ENCODE measurements around the gene HAPLN2. TPM values are rescaled to one million over a fixed set of nuclear protein-coding genes. Genes with fewer than 3 reads are reported as not detected.
A peak's percentile ranks its signal among the peaks of the same experiment; 100 is the strongest.

HAPLN2 gene
- total and polyA plus RNA-seq, 7 donors, result 0.10 to 1.2 (median 0.71) TPM; not detected in 4

GRCh38 chr1:156670791-156671190, 51.6 kb downstream of the HAPLN2 start:
- H3K36me3 ChIP-seq, result no peaks in the 10 kb centered on the region
- TF ChIP-seq POLR2AphosphoS5 (IDR thresholded peaks at IDR 0.05) (no peak), CTCF (IDR thresholded peaks at IDR 0.05) (no peak), POLR2A (IDR thresholded peaks at IDR 0.05) (no peak), EP300 (IDR thresholded peaks at IDR 0.05) (no peak)
- WGBS, 2 donors, result 63 to 87% methylated on average over 4 of the region's 4 CpGs
- H3K9me3 ChIP-seq, result no peaks in the 10 kb centered on the region
- H3K27me3 ChIP-seq, result peaks cover 0 to 1% (median 0%) of the 10 kb centered on the region in 3 donors
- H3K4me3 ChIP-seq, result no peak overlapping the region
- H3K4me1 ChIP-seq, result peaks cover 0 to 59% (median 49%) of the 10 kb centered on the region in 4 donors
- no peak for DNase-seq
- H3K27ac ChIP-seq, result peak overlapping the region in 3 of 4 donors; percentile 79 to 86 (median 80)
- intact Hi-C loops (cut with DNase I), result no loop called here

GRCh38 chr1:156671804-156672203, 52.6 kb downstream of the HAPLN2 start:
- 95% methylated on average over 2 of the region's 2 CpGs for WGBS, 2 donors
- no peak overlapping the region for H3K27ac ChIP-seq
- TF ChIP-seq EP300 (IDR thresholded peaks at IDR 0.05) (no peak), POLR2A (IDR thresholded peaks at IDR 0.05) (no peak), POLR2AphosphoS5 (IDR thresholded peaks at IDR 0.05) (no peak), CTCF (IDR thresholded peaks at IDR 0.05) (no peak)
- H3K4me1 ChIP-seq, result peaks cover 0 to 63% (median 51%) of the 10 kb centered on the region in 4 donors
- no peak overlapping the region for H3K4me3 ChIP-seq
- H3K36me3 ChIP-seq, result no peaks in the 10 kb centered on the region
- H3K27me3 ChIP-seq, result peaks cover 0 to 11% (median 7%) of the 10 kb centered on the region in 3 donors
- no peak for DNase-seq
- intact Hi-C loops (cut with DNase I), result no loop called here
- no peaks in the 10 kb centered on the region for H3K9me3 ChIP-seq

- peaks cover 0 to 58% (median 47%) of the 10 kb centered on the region in 4 donors for H3K4me1 ChIP-seq
Observed at GRCh38 chr1:156673387-156674121, 54.3 kb downstream of the HAPLN2 start.

More at GRCh38 chr1:156673387-156674121, 54.3 kb downstream of the HAPLN2 start:
- Histone ChIP-seq H3K36me3 (no peaks in the 10 kb centered on the region), H3K9me3 (no peaks in the 10 kb centered on the region), H3K27me3 (peaks cover 5 to 25% (median 15%) of the 10 kb centered on the region in 3 donors), H3K4me3 (no peak overlapping the region), H3K27ac (peak overlapping the region; percentile 33 to 79 (median 72))
- intact Hi-C loops (cut with DNase I), result no loop called here
- TF ChIP-seq EP300 (IDR thresholded peaks at IDR 0.05) (no peak), POLR2AphosphoS5 (IDR thresholded peaks at IDR 0.05) (no peak)
- 64 to 69% methylated on average over 8 of the region's 8 CpGs for WGBS, 2 donors
- DNase-seq, result no peak

Other genes starting within 250 kb of the HAPLN2 start
- gene MEF2D, start 118.6 kb upstream of the HAPLN2 start, total RNA-seq, result 10 to 100 TPM; 39.8 to 61.6 (median 53.2) TPM
- 10 to 100 TPM; 13.2 to 31.2 (median 22.9) TPM for gene MEF2D, start 118.6 kb upstream of the HAPLN2 start, polyA plus RNA-seq
- gene IQGAP3, start 46.9 kb upstream of the HAPLN2 start, total RNA-seq, result under 1 TPM in 3 of 4 donors, not detected in 1; 0.55 to 0.81 (median 0.71) TPM
- gene IQGAP3, start 46.9 kb upstream of the HAPLN2 start, polyA plus RNA-seq, result 10 to 100 TPM in 1 of 3 donors, under 1 TPM in 2; 0.60 to 11.2 (median 0.92) TPM
- not detected for gene TTC24, start 39.7 kb upstream of the HAPLN2 start, total RNA-seq
- 1 to 10 TPM in 1 of 3 donors, not detected in 2; 2.6 TPM for gene TTC24, start 39.7 kb upstream of the HAPLN2 start, polyA plus RNA-seq
- gene NAXE, start 27.6 kb upstream of the HAPLN2 start, total RNA-seq, result 100 to 1,000 TPM in 1 of 4 donors, 10 to 100 TPM in 3; 59.3 to 113 (median 67.2) TPM
- 10 to 100 TPM; 80.8 to 91.6 (median 84.1) TPM for gene NAXE, start 27.6 kb upstream of the HAPLN2 start, polyA plus RNA-seq
- 10 to 100 TPM; 12.2 to 22.9 (median 17.3) TPM for gene GPATCH4, start 17.9 kb upstream of the HAPLN2 start, total RNA-seq
- gene GPATCH4, start 17.9 kb upstream of the HAPLN2 start, polyA plus RNA-seq, result 10 to 100 TPM; 10.2 to 32.9 (median 18.0) TPM
- 1 to 10 TPM in 3 of 4 donors, not detected in 1; 2.0 to 2.9 (median 2.3) TPM for gene BCAN, start 22.7 kb downstream of the HAPLN2 start, total RNA-seq
- under 1 TPM in 1 of 3 donors, not detected in 2; 0.12 TPM for gene BCAN, start 22.7 kb downstream of the HAPLN2 start, polyA plus RNA-seq
- 10 to 100 TPM in 2 of 4 donors, 1 to 10 TPM in 2; 7.1 to 21.0 (median 10.4) TPM for gene NES, start 58.0 kb downstream of the HAPLN2 start, total RNA-seq
- 1 to 10 TPM in 2 of 3 donors, under 1 TPM in 1; 0.60 to 6.9 (median 1.8) TPM for gene NES, start 58.0 kb downstream of the HAPLN2 start, polyA plus RNA-seq
- gene CRABP2, start 86.2 kb downstream of the HAPLN2 start, total RNA-seq, result 1 to 10 TPM; 3.1 to 7.8 (median 5.4) TPM
- gene CRABP2, start 86.2 kb downstream of the HAPLN2 start, polyA plus RNA-seq, result 1 to 10 TPM in 1 of 3 donors, not detected in 2; 4.9 TPM
- 10 to 100 TPM; 11.8 to 21.6 (median 13.7) TPM for gene METTL25B, start 109.1 kb downstream of the HAPLN2 start, total RNA-seq
- 10 to 100 TPM; 19.0 to 33.1 (median 22.8) TPM for gene METTL25B, start 109.1 kb downstream of the HAPLN2 start, polyA plus RNA-seq
- gene ISG20L2, start 109.4 kb downstream of the HAPLN2 start, total RNA-seq, result 10 to 100 TPM; 13.6 to 17.6 (median 16.7) TPM
- gene ISG20L2, start 109.4 kb downstream of the HAPLN2 start, polyA plus RNA-seq, result 10 to 100 TPM; 12.0 to 23.4 (median 17.1) TPM
- 10 to 100 TPM; 53.0 to 68.5 (median 59.7) TPM for gene MRPL24, start 121.7 kb downstream of the HAPLN2 start, total RNA-seq
- 10 to 100 TPM; 72.7 to 81.1 (median 81.0) TPM for gene MRPL24, start 121.7 kb downstream of the HAPLN2 start, polyA plus RNA-seq
- 100 to 1,000 TPM; 108 to 128 (median 116) TPM for gene HDGF, start 132.3 kb downstream of the HAPLN2 start, total RNA-seq
- gene HDGF, start 132.3 kb downstream of the HAPLN2 start, polyA plus RNA-seq, result 100 to 1,000 TPM; 156 to 297 (median 202) TPM
- gene PRCC, start 148.1 kb downstream of the HAPLN2 start, total RNA-seq, result 10 to 100 TPM; 27.5 to 34.1 (median 32.4) TPM
- 10 to 100 TPM; 42.0 to 49.7 (median 48.3) TPM for gene PRCC, start 148.1 kb downstream of the HAPLN2 start, polyA plus RNA-seq
- 1 to 10 TPM; 1.5 to 8.2 (median 4.3) TPM for gene SH2D2A, start 197.4 kb downstream of the HAPLN2 start, total RNA-seq
- 1 to 10 TPM in 2 of 3 donors, under 1 TPM in 1; 0.69 to 7.9 (median 1.2) TPM for gene SH2D2A, start 197.4 kb downstream of the HAPLN2 start, polyA plus RNA-seq
- not detected for gene INSRR, start 239.7 kb downstream of the HAPLN2 start, total RNA-seq
- under 1 TPM in 1 of 3 donors, not detected in 2; 0.06 TPM for gene INSRR, start 239.7 kb downstream of the HAPLN2 start, polyA plus RNA-seq
- 1 to 10 TPM; 1.5 to 4.9 (median 3.6) TPM for gene NTRK1, start 241.4 kb downstream of the HAPLN2 start, total RNA-seq
- under 1 TPM in 2 of 3 donors, not detected in 1; 0.42 to 0.60 TPM for gene NTRK1, start 241.4 kb downstream of the HAPLN2 start, polyA plus RNA-seq

All from sigmoid colon (tissue), 7 donors.